GM21619 (cell line): ENCODE data around the gene ATIC.
"Not testable (repeated sequence)": the region's sequence is repeated elsewhere in the genome, so short reads cannot be mapped to it uniquely, and the experiment has no call there.

ENCODE experiments used
- ATAC-seq: cut with Tn5 transposase; IDR thresholded peaks from one replicate; pipeline ENCODE4 v1.9.1; 2021; ENCODE audit not compliant: unreplicated experiment

Gene ATIC

DNA sequence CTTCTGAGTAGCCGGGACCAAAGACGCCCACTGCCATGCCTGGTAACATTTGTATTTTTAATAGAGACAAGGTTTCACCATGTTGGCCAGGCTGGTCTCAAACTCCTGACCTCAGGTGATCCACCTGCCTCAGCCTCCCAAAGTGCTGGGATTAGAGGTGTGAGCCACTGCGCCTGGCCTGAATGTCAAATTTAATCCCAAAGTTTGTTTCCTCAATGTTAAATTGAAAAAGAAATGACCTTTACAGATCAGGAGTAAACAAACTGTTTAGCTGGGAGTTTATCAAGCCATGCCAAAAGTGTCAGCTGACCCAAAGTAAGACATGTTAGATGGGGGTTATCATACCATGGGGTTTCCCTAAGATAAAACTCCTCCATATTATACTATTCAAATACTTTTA is 48.2 kb downstream of the ATIC start:
- ATAC-seq, result not testable (repeated sequence)

DNA sequence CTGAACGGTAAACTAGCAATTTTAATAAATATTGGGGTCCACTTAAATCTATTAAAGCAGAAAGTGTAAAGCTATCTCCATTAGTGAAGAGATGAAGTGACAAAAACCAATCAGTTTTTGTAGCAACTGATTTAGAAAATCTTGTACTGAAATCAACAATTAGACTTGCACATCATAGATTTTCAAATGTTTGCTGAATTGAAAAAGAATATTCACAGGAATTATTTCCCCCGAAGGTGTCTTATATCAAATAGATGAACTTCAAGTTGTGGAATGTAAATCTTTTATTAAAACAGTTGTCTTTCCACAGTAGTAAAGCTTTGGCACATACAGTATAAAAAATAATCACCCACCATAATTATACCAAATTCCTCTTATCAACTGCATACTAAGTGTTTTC is 48.7 kb downstream of the ATIC start:
- ATAC-seq, result no peak

- no peak for ATAC-seq
These were observed 49.5 kb downstream of the ATIC start for GRCh38 chr2:215361211-215361875.

DNA sequence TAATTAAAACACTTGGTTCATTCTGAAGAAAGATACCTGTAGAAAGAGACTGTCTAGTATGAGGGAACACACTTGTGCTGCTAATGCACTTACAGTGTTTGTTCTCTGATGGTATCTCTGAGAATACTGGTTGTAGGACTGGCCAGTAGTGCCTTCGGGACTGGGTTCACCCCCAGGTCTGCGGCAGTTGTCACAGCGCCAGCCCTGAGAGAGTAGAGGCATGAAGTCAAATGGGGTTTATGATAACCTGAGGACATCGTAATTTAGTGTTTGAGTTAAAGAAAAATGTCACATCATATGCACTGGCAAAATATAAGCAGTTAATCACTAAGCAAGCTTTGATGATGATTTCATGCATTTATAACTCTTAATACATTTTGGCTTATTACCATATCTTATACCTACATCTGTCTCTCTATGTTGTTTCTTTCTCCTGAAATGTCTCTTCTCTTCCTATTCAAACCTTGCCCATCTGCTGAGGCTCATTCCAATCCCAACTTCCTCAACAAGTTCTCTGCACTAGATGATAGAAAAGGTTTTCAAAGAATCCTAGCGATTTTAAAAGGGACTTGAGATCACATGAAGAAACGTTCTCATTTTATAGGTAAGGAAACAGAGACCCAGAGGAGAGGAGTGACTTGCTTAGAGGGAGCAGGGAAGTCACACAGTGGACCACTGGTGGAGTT is 50.2 kb downstream of the ATIC start:
- ATAC-seq, result no peak

DNA sequence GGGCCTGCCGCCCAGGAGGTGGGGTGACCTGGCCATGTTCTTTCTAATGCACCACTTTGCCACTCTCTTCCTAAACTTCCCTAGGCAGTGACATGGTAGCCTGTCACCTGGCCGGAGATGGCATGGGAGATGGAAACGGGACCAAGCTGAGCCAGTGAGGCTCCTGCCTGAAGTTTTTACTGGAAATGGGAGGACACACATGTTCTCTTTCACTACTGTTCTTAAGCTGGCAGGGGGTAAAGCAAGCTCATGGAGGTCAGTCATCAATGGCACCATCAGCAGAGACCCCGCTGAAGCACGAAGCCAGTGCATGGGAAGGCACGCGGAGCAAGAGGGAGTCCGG is 50.7 kb downstream of the ATIC start:
- ATAC-seq, result no peak

- no peak for ATAC-seq
These were observed 51.2 kb downstream of the ATIC start for GRCh38 chr2:215363039-215363438.

DNA sequence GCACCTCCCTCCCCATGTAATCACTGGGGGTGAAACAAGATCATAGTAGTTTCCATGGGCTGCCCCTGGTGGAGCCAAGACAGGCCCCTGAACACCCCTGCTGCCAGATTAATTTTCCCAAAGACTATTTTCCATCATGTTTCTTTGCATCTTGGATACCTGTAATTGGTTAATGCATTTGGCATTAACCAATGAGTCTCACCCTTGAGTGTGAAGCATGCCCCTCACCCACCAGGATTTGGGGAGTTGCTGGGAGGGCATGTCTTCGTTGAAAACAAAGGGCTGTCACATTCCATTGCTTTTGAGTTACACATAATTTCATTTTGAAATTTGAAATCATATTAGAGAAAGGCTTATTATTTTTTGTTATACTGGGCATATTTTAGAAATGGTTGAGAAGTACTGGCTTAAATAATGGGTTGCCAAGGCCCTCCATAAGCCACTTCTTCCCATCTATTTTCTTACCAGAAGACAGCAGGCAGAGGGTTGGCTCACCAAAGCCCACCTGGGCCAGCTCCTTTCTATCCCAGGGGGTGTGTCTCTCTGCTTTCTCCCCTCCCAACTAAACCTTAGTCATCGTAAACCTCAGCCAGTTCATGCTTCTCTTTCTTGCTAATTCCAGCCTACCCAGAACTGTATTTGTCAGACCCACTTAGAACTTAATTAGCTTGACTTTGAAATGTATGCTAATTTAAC is 51.8 kb downstream of the ATIC start:
- ATAC-seq, result no peak

- no peak for ATAC-seq
These were observed 52.6 kb downstream of the ATIC start for GRCh38 chr2:215364157-215365155.

- peak; percentile 49 for ATAC-seq
These were observed 53.4 kb downstream of the ATIC start for GRCh38 chr2:215365184-215365658.

GRCh38 chr2:215366440-215367032 is 54.7 kb downstream of the ATIC start:
- no peak for ATAC-seq

GRCh38 chr2:215367662-215368492 is 56.0 kb downstream of the ATIC start:
- no peak for ATAC-seq

DNA sequence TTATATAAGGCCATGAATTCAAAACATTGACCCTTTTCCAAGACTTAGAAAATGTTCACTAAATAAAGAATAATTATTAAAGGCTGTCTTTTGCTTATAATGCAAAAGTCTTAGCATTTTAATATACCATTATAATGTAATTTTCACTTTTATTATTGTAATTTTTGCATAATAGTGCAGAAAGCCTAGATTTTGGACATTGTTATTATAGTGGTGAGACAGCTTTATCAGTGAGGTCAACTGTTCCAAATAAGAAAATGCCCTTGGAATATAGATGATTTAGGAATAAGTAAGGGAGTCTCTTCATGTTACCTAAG is 56.6 kb downstream of the ATIC start:
- no peak for ATAC-seq

- ATAC-seq, result no peak
These were observed 57.4 kb downstream of the ATIC start for GRCh38 chr2:215369181-215369760.

- no peak for ATAC-seq
These were observed 58.5 kb downstream of the ATIC start for GRCh38 chr2:215370112-215370965.

GRCh38 chr2:215371915-215372897 is 60.3 kb downstream of the ATIC start:
- no peak for ATAC-seq

GRCh38 chr2:215372968-215373649 is 61.2 kb downstream of the ATIC start:
- ATAC-seq, result no peak

GRCh38 chr2:215374002-215374401 is 62.1 kb downstream of the ATIC start:
- ATAC-seq, result no peak
